K562 (cell line): Measurements from ENCODE around the gene VDAC1. TPM values are rescaled to one million over a fixed set of nuclear protein-coding genes. Genes with fewer than 3 reads are reported as not detected.
A peak's percentile ranks its signal among the peaks of the same experiment; 100 is the strongest.

Source experiments
- ZNF785 ChIP-seq: fragments of 250-450 bp; sonication (Bioruptor Pico); IDR thresholded peaks from 2 replicates; pipeline ENCODE4 v1.4.0; 2020; ENCODE audit warnings: mild to moderate bottlenecking
- polyA plus RNA-seq, 8 experiments: library from polyadenylated mRNA; depleted of rRNA in 4 of 8; stranded (reverse) in 5 of 8; unstranded in 3 of 8; fragments of >200 nt; fragmentation: Nextera tagmentation in 2 of 8; fragmentation: Illumina TruSeq in 1 of 8; extraction: Ambion mirVana in 2 of 8; extraction: Trizol in 1 of 8; gene quantifications; 2 replicates each; pipeline versions ENCODE4 v1.2.1 to v1.2.3, GENCODE V29; 2011 to 2014; ENCODE audit warnings: inconsistent platforms in 1 of 8, missing spikeins in 1 of 8
- total RNA-seq, 7 experiments: library from RNA; depleted of rRNA in 6 of 7; stranded (reverse); fragments of >200 nt in 6 of 7; fragmentation: Illumina TruSeq in 2 of 7; extraction: Trizol in 2 of 7; gene quantifications; 2 replicates each; pipeline versions ENCODE4 v1.2.1 to v1.2.3, GENCODE V29; 2011 to 2021; ENCODE audit warnings: low replicate concordance in 1 of 7
- TF ChIP-seq, protein P1 (sequence below): fragments of 450-650 bp; IDR thresholded peaks from 2 replicates; pipeline ENCODE4 v1.6.1; 2016; ENCODE audit warnings: mild to moderate bottlenecking, moderate library complexity
- TF ChIP-seq, protein P2 (sequence below): sonication (generic); formaldehyde crosslinking; IDR thresholded peaks from 2 replicates; pipeline ENCODE4 v1.8.0; 2022; ENCODE audit warnings: missing genetic modification reagents, mild to moderate bottlenecking, borderline replicate concordance
- TF ChIP-seq, protein P3 (sequence below): fragments of 250-450 bp; sonication (Bioruptor Pico); IDR thresholded peaks from 2 replicates; pipeline ENCODE4 v1.4.0; 2020
- TF ChIP-seq, protein P4 (sequence below): fragments of 250-450 bp; sonication (Bioruptor Pico); IDR thresholded peaks from 2 replicates; pipeline ENCODE4 v1.8.0; 2021; ENCODE audit warnings: mild to moderate bottlenecking, moderate library complexity

VDAC1 gene
- total and polyA plus RNA-seq, 9 of the 15 experiments (the other 6 are each of a cell fraction or from before 2014, with no cell fraction given), result 168 to 366 (median 293) TPM

DNA sequence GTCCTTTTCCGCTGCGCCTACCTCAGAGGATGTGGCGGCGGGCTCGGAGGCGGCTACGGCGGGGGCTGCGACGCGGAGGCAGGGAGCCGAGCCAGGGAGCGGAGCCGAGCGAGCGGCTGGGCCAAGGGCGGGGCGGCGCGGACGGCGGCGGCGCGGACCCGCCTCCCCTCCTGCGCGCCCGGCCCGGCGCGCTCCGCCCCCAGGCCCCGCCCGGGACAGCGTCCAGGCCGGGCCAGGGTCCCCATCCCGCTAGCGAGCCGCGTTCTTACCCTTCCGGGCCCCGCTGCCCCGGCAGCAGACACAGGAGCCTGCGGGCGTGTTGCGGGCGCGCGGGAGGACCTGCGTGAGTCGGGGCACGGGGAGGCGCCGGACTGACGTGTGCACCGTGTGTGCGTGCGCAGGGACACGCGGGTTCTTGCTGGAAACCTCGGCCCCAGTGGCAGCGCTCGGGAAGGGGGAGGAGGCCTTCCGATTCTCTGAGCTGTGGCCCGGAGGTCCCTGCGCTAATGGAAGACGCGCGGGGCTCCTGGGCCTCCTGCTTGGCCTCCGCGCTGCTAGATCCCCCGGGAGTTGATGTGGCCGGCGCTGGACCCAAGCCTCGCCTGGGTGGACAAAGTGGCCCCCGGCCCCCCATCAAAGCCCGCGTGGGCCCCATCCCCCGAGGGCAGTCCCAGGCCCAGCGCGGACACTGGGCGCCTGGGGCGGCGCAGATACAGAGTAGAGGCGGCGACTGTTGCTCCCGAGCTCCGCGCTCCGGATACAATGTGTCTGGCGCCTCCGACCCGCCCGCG lies at the start of gene VDAC1 (continued):
- TF ChIP-seq, protein P1, sequence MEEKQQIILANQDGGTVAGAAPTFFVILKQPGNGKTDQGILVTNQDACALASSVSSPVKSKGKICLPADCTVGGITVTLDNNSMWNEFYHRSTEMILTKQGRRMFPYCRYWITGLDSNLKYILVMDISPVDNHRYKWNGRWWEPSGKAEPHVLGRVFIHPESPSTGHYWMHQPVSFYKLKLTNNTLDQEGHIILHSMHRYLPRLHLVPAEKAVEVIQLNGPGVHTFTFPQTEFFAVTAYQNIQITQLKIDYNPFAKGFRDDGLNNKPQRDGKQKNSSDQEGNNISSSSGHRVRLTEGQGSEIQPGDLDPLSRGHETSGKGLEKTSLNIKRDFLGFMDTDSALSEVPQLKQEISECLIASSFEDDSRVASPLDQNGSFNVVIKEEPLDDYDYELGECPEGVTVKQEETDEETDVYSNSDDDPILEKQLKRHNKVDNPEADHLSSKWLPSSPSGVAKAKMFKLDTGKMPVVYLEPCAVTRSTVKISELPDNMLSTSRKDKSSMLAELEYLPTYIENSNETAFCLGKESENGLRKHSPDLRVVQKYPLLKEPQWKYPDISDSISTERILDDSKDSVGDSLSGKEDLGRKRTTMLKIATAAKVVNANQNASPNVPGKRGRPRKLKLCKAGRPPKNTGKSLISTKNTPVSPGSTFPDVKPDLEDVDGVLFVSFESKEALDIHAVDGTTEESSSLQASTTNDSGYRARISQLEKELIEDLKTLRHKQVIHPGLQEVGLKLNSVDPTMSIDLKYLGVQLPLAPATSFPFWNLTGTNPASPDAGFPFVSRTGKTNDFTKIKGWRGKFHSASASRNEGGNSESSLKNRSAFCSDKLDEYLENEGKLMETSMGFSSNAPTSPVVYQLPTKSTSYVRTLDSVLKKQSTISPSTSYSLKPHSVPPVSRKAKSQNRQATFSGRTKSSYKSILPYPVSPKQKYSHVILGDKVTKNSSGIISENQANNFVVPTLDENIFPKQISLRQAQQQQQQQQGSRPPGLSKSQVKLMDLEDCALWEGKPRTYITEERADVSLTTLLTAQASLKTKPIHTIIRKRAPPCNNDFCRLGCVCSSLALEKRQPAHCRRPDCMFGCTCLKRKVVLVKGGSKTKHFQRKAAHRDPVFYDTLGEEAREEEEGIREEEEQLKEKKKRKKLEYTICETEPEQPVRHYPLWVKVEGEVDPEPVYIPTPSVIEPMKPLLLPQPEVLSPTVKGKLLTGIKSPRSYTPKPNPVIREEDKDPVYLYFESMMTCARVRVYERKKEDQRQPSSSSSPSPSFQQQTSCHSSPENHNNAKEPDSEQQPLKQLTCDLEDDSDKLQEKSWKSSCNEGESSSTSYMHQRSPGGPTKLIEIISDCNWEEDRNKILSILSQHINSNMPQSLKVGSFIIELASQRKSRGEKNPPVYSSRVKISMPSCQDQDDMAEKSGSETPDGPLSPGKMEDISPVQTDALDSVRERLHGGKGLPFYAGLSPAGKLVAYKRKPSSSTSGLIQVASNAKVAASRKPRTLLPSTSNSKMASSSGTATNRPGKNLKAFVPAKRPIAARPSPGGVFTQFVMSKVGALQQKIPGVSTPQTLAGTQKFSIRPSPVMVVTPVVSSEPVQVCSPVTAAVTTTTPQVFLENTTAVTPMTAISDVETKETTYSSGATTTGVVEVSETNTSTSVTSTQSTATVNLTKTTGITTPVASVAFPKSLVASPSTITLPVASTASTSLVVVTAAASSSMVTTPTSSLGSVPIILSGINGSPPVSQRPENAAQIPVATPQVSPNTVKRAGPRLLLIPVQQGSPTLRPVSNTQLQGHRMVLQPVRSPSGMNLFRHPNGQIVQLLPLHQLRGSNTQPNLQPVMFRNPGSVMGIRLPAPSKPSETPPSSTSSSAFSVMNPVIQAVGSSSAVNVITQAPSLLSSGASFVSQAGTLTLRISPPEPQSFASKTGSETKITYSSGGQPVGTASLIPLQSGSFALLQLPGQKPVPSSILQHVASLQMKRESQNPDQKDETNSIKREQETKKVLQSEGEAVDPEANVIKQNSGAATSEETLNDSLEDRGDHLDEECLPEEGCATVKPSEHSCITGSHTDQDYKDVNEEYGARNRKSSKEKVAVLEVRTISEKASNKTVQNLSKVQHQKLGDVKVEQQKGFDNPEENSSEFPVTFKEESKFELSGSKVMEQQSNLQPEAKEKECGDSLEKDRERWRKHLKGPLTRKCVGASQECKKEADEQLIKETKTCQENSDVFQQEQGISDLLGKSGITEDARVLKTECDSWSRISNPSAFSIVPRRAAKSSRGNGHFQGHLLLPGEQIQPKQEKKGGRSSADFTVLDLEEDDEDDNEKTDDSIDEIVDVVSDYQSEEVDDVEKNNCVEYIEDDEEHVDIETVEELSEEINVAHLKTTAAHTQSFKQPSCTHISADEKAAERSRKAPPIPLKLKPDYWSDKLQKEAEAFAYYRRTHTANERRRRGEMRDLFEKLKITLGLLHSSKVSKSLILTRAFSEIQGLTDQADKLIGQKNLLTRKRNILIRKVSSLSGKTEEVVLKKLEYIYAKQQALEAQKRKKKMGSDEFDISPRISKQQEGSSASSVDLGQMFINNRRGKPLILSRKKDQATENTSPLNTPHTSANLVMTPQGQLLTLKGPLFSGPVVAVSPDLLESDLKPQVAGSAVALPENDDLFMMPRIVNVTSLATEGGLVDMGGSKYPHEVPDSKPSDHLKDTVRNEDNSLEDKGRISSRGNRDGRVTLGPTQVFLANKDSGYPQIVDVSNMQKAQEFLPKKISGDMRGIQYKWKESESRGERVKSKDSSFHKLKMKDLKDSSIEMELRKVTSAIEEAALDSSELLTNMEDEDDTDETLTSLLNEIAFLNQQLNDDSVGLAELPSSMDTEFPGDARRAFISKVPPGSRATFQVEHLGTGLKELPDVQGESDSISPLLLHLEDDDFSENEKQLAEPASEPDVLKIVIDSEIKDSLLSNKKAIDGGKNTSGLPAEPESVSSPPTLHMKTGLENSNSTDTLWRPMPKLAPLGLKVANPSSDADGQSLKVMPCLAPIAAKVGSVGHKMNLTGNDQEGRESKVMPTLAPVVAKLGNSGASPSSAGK, result peak; percentile 46; the same call in 1 of the 2 replicates
- TF ChIP-seq, protein P2, sequence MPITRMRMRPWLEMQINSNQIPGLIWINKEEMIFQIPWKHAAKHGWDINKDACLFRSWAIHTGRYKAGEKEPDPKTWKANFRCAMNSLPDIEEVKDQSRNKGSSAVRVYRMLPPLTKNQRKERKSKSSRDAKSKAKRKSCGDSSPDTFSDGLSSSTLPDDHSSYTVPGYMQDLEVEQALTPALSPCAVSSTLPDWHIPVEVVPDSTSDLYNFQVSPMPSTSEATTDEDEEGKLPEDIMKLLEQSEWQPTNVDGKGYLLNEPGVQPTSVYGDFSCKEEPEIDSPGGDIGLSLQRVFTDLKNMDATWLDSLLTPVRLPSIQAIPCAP (CRISPR knock-in tag), result no peak
- no peak for TF ChIP-seq ZNF785 (CRISPR knock-in tag)
- TF ChIP-seq, protein P3, sequence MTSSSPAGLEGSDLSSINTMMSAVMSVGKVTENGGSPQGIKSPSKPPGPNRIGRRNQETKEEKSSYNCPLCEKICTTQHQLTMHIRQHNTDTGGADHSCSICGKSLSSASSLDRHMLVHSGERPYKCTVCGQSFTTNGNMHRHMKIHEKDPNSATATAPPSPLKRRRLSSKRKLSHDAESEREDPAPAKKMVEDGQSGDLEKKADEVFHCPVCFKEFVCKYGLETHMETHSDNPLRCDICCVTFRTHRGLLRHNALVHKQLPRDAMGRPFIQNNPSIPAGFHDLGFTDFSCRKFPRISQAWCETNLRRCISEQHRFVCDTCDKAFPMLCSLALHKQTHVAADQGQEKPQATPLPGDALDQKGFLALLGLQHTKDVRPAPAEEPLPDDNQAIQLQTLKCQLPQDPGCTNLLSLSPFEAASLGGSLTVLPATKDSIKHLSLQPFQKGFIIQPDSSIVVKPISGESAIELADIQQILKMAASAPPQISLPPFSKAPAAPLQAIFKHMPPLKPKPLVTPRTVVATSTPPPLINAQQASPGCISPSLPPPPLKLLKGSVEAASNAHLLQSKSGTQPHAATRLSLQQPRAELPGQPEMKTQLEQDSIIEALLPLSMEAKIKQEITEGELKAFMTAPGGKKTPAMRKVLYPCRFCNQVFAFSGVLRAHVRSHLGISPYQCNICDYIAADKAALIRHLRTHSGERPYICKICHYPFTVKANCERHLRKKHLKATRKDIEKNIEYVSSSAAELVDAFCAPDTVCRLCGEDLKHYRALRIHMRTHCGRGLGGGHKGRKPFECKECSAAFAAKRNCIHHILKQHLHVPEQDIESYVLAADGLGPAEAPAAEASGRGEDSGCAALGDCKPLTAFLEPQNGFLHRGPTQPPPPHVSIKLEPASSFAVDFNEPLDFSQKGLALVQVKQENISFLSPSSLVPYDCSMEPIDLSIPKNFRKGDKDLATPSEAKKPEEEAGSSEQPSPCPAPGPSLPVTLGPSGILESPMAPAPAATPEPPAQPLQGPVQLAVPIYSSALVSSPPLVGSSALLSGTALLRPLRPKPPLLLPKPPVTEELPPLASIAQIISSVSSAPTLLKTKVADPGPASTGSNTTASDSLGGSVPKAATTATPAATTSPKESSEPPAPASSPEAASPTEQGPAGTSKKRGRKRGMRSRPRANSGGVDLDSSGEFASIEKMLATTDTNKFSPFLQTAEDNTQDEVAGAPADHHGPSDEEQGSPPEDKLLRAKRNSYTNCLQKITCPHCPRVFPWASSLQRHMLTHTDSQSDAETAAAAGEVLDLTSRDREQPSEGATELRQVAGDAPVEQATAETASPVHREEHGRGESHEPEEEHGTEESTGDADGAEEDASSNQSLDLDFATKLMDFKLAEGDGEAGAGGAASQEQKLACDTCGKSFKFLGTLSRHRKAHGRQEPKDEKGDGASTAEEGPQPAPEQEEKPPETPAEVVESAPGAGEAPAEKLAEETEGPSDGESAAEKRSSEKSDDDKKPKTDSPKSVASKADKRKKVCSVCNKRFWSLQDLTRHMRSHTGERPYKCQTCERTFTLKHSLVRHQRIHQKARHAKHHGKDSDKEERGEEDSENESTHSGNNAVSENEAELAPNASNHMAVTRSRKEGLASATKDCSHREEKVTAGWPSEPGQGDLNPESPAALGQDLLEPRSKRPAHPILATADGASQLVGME (CRISPR knock-in tag), result no peak
- TF ChIP-seq, protein P4, sequence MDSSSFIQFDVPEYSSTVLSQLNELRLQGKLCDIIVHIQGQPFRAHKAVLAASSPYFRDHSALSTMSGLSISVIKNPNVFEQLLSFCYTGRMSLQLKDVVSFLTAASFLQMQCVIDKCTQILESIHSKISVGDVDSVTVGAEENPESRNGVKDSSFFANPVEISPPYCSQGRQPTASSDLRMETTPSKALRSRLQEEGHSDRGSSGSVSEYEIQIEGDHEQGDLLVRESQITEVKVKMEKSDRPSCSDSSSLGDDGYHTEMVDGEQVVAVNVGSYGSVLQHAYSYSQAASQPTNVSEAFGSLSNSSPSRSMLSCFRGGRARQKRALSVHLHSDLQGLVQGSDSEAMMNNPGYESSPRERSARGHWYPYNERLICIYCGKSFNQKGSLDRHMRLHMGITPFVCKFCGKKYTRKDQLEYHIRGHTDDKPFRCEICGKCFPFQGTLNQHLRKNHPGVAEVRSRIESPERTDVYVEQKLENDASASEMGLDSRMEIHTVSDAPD (CRISPR knock-in tag), result no peak
